Sigmoid colon (tissue), 7 donors: Measurements from ENCODE around the gene PAX1. TPM values are rescaled to one million over a fixed set of nuclear protein-coding genes. Genes with fewer than 3 reads are reported as not detected.

Experiments
- DNase-seq: peaks from one replicate; pipeline ENCODE4 v3.0.0-alpha.2; 2019
- H3K27ac ChIP-seq, 4 donors: fragments of 200-600 bp; sonication (generic); one replicate each; pipeline ENCODE4 v1.5.1; 2016 to 2019; ENCODE audit warnings: mild to moderate bottlenecking in 1 of 4
- H3K27me3 ChIP-seq, 3 donors: fragments of 200-600 bp; sonication (generic); one replicate each; pipeline ENCODE4 v1.5.1; 2019; ENCODE audit warnings: mild to moderate bottlenecking in 1 of 3
- H3K36me3 ChIP-seq, 4 donors: fragments of 200-600 bp; sonication (generic); one replicate each; pipeline ENCODE4 v1.5.1; 2016 to 2019
- H3K4me1 ChIP-seq, 4 donors: fragments of 200-600 bp; sonication (generic); one replicate each; pipeline ENCODE4 v1.5.1; 2017 to 2019
- H3K4me3 ChIP-seq, 4 donors: fragments of 200-600 bp; sonication (generic); one replicate each; pipeline ENCODE4 v1.5.1; 2017 to 2019; ENCODE audit warnings: mild to moderate bottlenecking in 2 of 4, moderate library complexity in 1 of 4
- H3K9me3 ChIP-seq, 4 donors: fragments of 200-600 bp in 3 of 4; sonication (generic) in 3 of 4; one replicate each; pipeline versions ENCODE4 v1.5.1 to v1.6.1; 2013 to 2019
- CTCF ChIP-seq, 4 experiments: fragments of 450-650 bp in 3 of 4; fragments of 200-600 bp in 1 of 4; IDR thresholded peaks; one replicate each; pipeline ENCODE4 v1.5.1; 2016 to 2019; ENCODE audit warnings: antibody characterized with exemption in 4 of 4, mild to moderate bottlenecking in 3 of 4, moderate library complexity in 2 of 4
- EP300 ChIP-seq, 4 donors: sonication (generic); formaldehyde crosslinking; IDR thresholded peaks; one replicate each; pipeline ENCODE4 v1.6.1; 2017; ENCODE audit warnings: antibody characterized with exemption in 4 of 4
- POLR2A ChIP-seq, 2 donors: fragments of 450-650 bp; IDR thresholded peaks; one replicate each; pipeline ENCODE4 v1.6.1; 2016; ENCODE audit warnings: antibody characterized with exemption in 2 of 2, mild to moderate bottlenecking in 2 of 2, moderate library complexity in 2 of 2
- POLR2AphosphoS5 ChIP-seq, 4 donors: sonication (generic); formaldehyde crosslinking; IDR thresholded peaks; one replicate each; pipeline ENCODE4 v1.6.1; 2017; ENCODE audit warnings: antibody characterized with exemption in 4 of 4
- whole genome bisulfite sequencing, 2 donors: extraction: QIAGEN DNeasy Blood & Tissue Kit; methylation state at CpG; one replicate each; pipeline ENCODE4 v1.1.7; 2013; 5-methylcytosine and 5-hydroxymethylcytosine counted together
- intact Hi-C: fragments of 100-400 bp; cut with DNase I; formaldehyde crosslinking; loops from one replicate; pipeline ENCODE4 v1.15.1; 2023
- polyA plus RNA-seq, 3 donors: library from polyadenylated mRNA; stranded (reverse); fragments of 200-250 nt; gene quantifications; one replicate each; pipeline ENCODE4 v1.2.3, GENCODE V29; 2013
- total RNA-seq, 4 donors: library from RNA; depleted of rRNA; stranded (reverse); fragments of >200 nt; gene quantifications; one replicate each; pipeline ENCODE4 v1.1.0, GENCODE V29; 2016
- donor health status: healthy with polysubstance abuse.
- donor health status: Bipolar disorder and iron deficiency.
- donor health status: healthy.

Gene PAX1
- total RNA-seq (under 1 TPM in 1 of 4 donors, not detected in 3; under 0.01 TPM), polyA plus RNA-seq (not detected)

GRCh38 chr20:21705575-21706260, at the start of gene PAX1:
Gene PAX1 (plus strand): TSS chr20:21705664. CDS start chr20:21705713, 49 bp downstream.
- TF ChIP-seq POLR2AphosphoS5 (IDR thresholded peaks at IDR 0.05) (no peak), POLR2A (IDR thresholded peaks at IDR 0.05) (no peak), EP300 (IDR thresholded peaks at IDR 0.05) (no peak), CTCF (IDR thresholded peaks at IDR 0.05) (no peak)
- Histone ChIP-seq H3K4me1 (peaks cover 0 to 38% (median 29%) of the 10 kb centered on the region in 4 donors), H3K27ac (no peak within 1 kb of the TSS), H3K4me3 (peak within 1 kb of the TSS in 1 of 4 donors; percentile 21), H3K36me3 (no peaks in the 10 kb centered on the region), H3K27me3 (peaks cover 65 to 100% (median 97%) of the 10 kb centered on the region in 3 donors), H3K9me3 (no peaks in the 10 kb centered on the region)
- no peak for DNase-seq
- 6 to 9% methylated on average over 73 of the region's 73 CpGs for WGBS, 2 donors
- intact Hi-C loops: no loop called here

- Histone ChIP-seq H3K4me3 (no peak overlapping the region), H3K27ac (no peak overlapping the region), H3K36me3 (no peaks in the 10 kb centered on the region), H3K9me3 (no peaks in the 10 kb centered on the region), H3K27me3 (no peaks in the 10 kb centered on the region), H3K4me1 (no peaks in the 10 kb centered on the region)
- intact Hi-C loops: no loop called here
- 52 to 70% methylated on average over 7 of the region's 7 CpGs for WGBS, 2 donors
- DNase-seq: no peak
- TF ChIP-seq EP300 (IDR thresholded peaks at IDR 0.05): no peak
- no peak for TF ChIP-seq POLR2A (IDR thresholded peaks at IDR 0.05)
- TF ChIP-seq POLR2AphosphoS5 (IDR thresholded peaks at IDR 0.05): no peak
- TF ChIP-seq CTCF (IDR thresholded peaks at IDR 0.05): no peak
Measured at GRCh38 chr20:21656308-21657067, 49.0 kb upstream of the PAX1 start.

- H3K36me3 ChIP-seq: no peaks in the 10 kb centered on the region
- H3K4me3 ChIP-seq: no peak overlapping the region
- no peaks in the 10 kb centered on the region for H3K4me1 ChIP-seq
- 59 to 66% methylated on average over 8 of the region's 8 CpGs for WGBS, 2 donors
- no peak for DNase-seq
- no peaks in the 10 kb centered on the region for H3K9me3 ChIP-seq
- H3K27ac ChIP-seq: no peak overlapping the region
- peaks cover 0 to 4% (median 0%) of the 10 kb centered on the region in 3 donors for H3K27me3 ChIP-seq
- intact Hi-C loops: no loop called here
- TF ChIP-seq POLR2A (IDR thresholded peaks at IDR 0.05): no peak
- TF ChIP-seq EP300 (IDR thresholded peaks at IDR 0.05): no peak
- no peak for TF ChIP-seq CTCF (IDR thresholded peaks at IDR 0.05)
- no peak for TF ChIP-seq POLR2AphosphoS5 (IDR thresholded peaks at IDR 0.05)
Measured at GRCh38 chr20:21661488-21662055, 43.9 kb upstream of the PAX1 start.

DNA sequence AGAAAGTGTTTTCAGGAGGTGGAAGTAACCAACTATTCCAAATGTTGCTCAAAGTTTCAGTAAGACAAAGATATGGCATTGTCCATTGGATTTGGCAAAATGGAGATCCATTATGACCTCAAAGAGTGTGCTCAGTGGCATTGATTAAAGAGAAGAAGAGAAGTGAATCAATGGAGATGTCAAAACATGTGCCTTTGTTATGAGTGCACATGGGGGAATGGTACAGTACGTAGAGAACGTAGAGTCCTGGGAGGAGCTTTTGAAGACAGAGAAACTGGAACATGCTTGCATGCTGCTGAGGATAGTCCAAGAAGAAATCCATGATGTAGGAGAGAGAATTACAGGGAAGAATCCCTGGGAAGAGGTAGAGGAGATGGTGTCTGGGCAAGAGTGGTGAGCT, 42.0 kb upstream of the PAX1 start:
- TF ChIP-seq CTCF (IDR thresholded peaks at IDR 0.05) (no peak), EP300 (IDR thresholded peaks at IDR 0.05) (no peak), POLR2AphosphoS5 (IDR thresholded peaks at IDR 0.05) (no peak), POLR2A (IDR thresholded peaks at IDR 0.05) (no peak)
- intact Hi-C loops: no loop called here
- no peak for DNase-seq
- WGBS, 2 donors: 87 to 93% methylated on average over 2 of the region's 2 CpGs
- H3K4me1 ChIP-seq: no peaks in the 10 kb centered on the region
- no peak overlapping the region for H3K4me3 ChIP-seq
- H3K36me3 ChIP-seq: no peaks in the 10 kb centered on the region
- H3K27me3 ChIP-seq: peaks cover 0 to 4% (median 0%) of the 10 kb centered on the region in 3 donors
- H3K9me3 ChIP-seq: no peaks in the 10 kb centered on the region
- H3K27ac ChIP-seq: no peak overlapping the region
